HG03439 (cell line): Measurements from ENCODE around the gene LINS1.

Source experiments
- ATAC-seq: cut with Tn5 transposase; IDR thresholded peaks from one replicate; pipeline ENCODE4 v1.9.1; 2021; ENCODE audit warnings: mild to moderate bottlenecking, moderate library complexity; ENCODE audit not compliant: unreplicated experiment

Gene LINS1

GRCh38 chr15:100559330-100559729 is 42.7 kb downstream of the LINS1 start:
- no peak for ATAC-seq

- no peak for ATAC-seq
Observed at GRCh38 chr15:100558771-100559254, 43.2 kb downstream of the LINS1 start.

- no peak for ATAC-seq
Observed at GRCh38 chr15:100553468-100553867, 48.5 kb downstream of the LINS1 start.

GRCh38 chr15:100547961-100548360 is 54.0 kb downstream of the LINS1 start:
- no peak for ATAC-seq

GRCh38 chr15:100544946-100545345 is 57.0 kb downstream of the LINS1 start:
- ATAC-seq: no peak

GRCh38 chr15:100544338-100544841 is 57.6 kb downstream of the LINS1 start:
- ATAC-seq: no peak

- no peak for ATAC-seq
Observed at GRCh38 chr15:100542290-100542689, 59.7 kb downstream of the LINS1 start.

GRCh38 chr15:100537331-100537730 is 64.7 kb downstream of the LINS1 start:
- no peak for ATAC-seq

GRCh38 chr15:100536733-100537132 is 65.3 kb downstream of the LINS1 start:
- ATAC-seq: no peak

- ATAC-seq: no peak
Observed at GRCh38 chr15:100533886-100534285, 68.1 kb downstream of the LINS1 start.

GRCh38 chr15:100531823-100532327 is 70.1 kb downstream of the LINS1 start:
- no peak for ATAC-seq

GRCh38 chr15:100531204-100531603 is 70.8 kb downstream of the LINS1 start:
- ATAC-seq: no peak

- no peak for ATAC-seq
Observed at GRCh38 chr15:100529556-100529955, 72.4 kb downstream of the LINS1 start.

GRCh38 chr15:100528833-100529428 is 73.1 kb downstream of the LINS1 start, which contains the start of gene CERS3:
CERS3 (minus strand) TSS chr15:100528950; CDS start chr15:100501849, 27,101 bp downstream.
- ATAC-seq: no peak

- ATAC-seq: no peak
Observed at GRCh38 chr15:100526027-100526481, 75.9 kb downstream of the LINS1 start.

- no peak for ATAC-seq
Observed at GRCh38 chr15:100525436-100525835, 76.5 kb downstream of the LINS1 start.

- ATAC-seq: no peak
Observed at GRCh38 chr15:100524326-100524725, 77.7 kb downstream of the LINS1 start.

- no peak for ATAC-seq
Observed at GRCh38 chr15:100521907-100522306, 80.1 kb downstream of the LINS1 start.

GRCh38 chr15:100520132-100520921 is 81.7 kb downstream of the LINS1 start:
- ATAC-seq: no peak

GRCh38 chr15:100517846-100518245 is 84.1 kb downstream of the LINS1 start:
- no peak for ATAC-seq
